ENCODE results near the gene ARPC1A.

GRCh38 chr7:99392659-99393354 lies 67.1 kb downstream of the ARPC1A start:
- TF ChIP-seq EZH2 (IDR thresholded peaks at IDR 0.05; ENCODE audit: insufficient read depth, poor library complexity, severe bottlenecking) = no peak
- no peak for TF ChIP-seq EZH2phosphoT487 (IDR thresholded peaks at IDR 0.05; ENCODE audit: insufficient read depth, low read depth)
